ENCODE data around the gene ARHGEF9.

DNA sequence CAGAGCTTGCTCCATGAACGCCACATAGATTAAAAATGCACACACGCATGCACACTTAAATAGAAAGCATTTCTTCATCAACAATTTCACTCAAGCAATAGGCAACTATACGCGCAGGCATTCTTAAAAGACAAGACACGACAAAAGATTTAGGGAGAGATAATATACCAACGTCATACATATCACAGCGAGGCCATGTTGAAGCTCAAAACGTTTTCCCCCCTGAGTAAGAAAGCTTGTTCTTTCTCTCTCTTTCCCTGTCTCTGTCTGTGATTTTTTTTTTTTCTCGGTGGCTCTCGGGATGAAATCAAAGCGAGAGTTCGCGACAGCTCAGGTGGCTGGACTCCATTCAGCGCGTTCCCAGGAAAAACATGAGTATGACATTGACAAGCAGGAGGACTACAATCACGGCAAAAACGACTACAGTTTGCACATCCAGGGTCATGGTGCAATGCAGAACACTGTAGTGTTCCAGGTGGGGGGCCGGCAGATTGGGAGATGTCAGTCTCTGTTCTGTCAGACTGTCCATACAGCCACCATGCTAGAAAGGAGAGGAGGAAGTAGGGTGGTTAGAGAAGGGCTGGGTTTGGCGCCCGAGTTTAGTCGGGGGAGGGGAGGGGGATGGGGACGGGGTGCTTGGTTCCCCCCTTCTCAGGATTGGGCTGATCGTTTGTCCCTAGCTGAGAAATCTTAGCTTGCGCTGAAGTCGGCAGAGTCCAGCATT, 30.7 kb downstream of the ARHGEF9 start:
- TF ChIP-seq, protein P1, sequence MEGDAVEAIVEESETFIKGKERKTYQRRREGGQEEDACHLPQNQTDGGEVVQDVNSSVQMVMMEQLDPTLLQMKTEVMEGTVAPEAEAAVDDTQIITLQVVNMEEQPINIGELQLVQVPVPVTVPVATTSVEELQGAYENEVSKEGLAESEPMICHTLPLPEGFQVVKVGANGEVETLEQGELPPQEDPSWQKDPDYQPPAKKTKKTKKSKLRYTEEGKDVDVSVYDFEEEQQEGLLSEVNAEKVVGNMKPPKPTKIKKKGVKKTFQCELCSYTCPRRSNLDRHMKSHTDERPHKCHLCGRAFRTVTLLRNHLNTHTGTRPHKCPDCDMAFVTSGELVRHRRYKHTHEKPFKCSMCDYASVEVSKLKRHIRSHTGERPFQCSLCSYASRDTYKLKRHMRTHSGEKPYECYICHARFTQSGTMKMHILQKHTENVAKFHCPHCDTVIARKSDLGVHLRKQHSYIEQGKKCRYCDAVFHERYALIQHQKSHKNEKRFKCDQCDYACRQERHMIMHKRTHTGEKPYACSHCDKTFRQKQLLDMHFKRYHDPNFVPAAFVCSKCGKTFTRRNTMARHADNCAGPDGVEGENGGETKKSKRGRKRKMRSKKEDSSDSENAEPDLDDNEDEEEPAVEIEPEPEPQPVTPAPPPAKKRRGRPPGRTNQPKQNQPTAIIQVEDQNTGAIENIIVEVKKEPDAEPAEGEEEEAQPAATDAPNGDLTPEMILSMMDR (IDR thresholded peaks at IDR 0.05), result no peak
- no peak for TF ChIP-seq POLR2A (IDR thresholded peaks at IDR 0.05)
